ENCODE measurements around the gene TBC1D10A. TPM values are rescaled to one million over a fixed set of nuclear protein-coding genes. Genes with fewer than 3 reads are reported as not detected.

TBC1D10A gene
- total and polyA plus RNA-seq, 2 experiments from 2014 or later: 15.7 to 39.9 TPM

DNA sequence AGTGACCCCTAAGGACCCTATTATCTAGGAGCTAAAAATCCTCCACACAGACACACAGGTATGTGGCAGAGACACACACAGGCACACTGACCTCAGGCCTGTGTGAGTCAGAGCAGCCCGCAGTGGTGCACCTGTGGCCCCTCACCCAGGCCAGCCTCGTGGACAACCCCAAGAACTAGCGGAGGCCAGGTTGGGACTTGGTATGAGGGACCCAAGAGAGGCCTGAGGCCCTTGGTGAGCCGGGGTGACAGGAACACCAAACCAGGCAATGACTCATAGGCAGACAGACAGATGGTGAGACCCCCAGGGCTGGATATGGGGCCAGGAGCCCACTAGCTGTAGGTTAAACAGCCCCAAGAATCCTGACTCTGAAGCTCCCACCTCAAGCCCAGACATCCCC lies 43.4 kb downstream of the TBC1D10A start:
- TF ChIP-seq, protein P1, sequence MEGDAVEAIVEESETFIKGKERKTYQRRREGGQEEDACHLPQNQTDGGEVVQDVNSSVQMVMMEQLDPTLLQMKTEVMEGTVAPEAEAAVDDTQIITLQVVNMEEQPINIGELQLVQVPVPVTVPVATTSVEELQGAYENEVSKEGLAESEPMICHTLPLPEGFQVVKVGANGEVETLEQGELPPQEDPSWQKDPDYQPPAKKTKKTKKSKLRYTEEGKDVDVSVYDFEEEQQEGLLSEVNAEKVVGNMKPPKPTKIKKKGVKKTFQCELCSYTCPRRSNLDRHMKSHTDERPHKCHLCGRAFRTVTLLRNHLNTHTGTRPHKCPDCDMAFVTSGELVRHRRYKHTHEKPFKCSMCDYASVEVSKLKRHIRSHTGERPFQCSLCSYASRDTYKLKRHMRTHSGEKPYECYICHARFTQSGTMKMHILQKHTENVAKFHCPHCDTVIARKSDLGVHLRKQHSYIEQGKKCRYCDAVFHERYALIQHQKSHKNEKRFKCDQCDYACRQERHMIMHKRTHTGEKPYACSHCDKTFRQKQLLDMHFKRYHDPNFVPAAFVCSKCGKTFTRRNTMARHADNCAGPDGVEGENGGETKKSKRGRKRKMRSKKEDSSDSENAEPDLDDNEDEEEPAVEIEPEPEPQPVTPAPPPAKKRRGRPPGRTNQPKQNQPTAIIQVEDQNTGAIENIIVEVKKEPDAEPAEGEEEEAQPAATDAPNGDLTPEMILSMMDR (IDR thresholded peaks at IDR 0.05; ENCODE audit: poor library complexity): no peak
- TF ChIP-seq EZH2 (IDR thresholded peaks at IDR 0.05; ENCODE audit: borderline replicate concordance) (no peak), EZH2phosphoT487 (IDR thresholded peaks at IDR 0.05; ENCODE audit: low read depth, severe bottlenecking, unreplicated experiment) (no peak)
- no peak overlapping the region for H3K4me2 ChIP-seq
- H3K9me3 ChIP-seq (ENCODE audit: low read depth): no peaks in the 10 kb centered on the region
- no peaks in the 10 kb centered on the region for H3K79me2 ChIP-seq
- peaks cover 2% of the 10 kb centered on the region for H3K4me1 ChIP-seq (ENCODE audit: insufficient read depth)
- no peak for DNase-seq (ENCODE audit: low spot score)
- H2AFZ ChIP-seq: no peak overlapping the region
- H3K4me3 ChIP-seq: no peak overlapping the region
- H3K27me3 ChIP-seq: no peaks in the 10 kb centered on the region
- 87% methylated on average over 4 of the region's 4 CpGs for WGBS (ENCODE audit: low lambda C conversion rate, missing lambda C conversion rate)
- H3K9me2 ChIP-seq (replicated peaks; ENCODE audit: insufficient read depth): no peaks in the 10 kb centered on the region
- no peaks in the 10 kb centered on the region for H4K20me1 ChIP-seq (ENCODE audit: insufficient read depth, poor library complexity, severe bottlenecking)
- H3K36me3 ChIP-seq (replicated peaks; ENCODE audit: insufficient read depth, low read depth): no peaks in the 10 kb centered on the region
- no peak overlapping the region for H3K27ac ChIP-seq

DNA sequence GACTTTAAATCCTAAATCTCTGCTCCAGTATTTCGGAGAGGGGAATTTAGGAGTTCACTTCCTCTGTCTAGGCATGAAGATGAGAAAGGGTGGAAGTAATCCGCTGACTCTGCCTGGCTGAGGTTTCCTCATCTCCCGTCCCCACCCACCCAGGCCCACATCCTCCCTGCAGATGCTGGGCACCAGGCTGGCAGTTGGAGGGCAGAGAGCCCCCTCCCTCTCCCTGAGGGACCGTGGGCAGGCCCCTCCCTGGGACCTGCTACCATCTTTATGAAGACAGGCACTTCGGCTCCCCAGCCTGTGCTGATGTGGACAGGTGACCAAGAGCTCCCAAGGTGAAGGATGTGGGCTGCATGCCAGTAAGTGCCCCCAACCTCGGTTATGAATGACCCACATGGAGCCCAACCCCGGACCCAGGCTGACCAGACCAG lies 44.1 kb downstream of the TBC1D10A start:
- Histone ChIP-seq H3K9me3 (ENCODE audit: low read depth) (no peaks in the 10 kb centered on the region), H3K4me1 (ENCODE audit: insufficient read depth) (peaks cover 7% of the 10 kb centered on the region), H3K4me2 (no peak overlapping the region), H3K36me3 (replicated peaks; ENCODE audit: insufficient read depth, low read depth) (no peaks in the 10 kb centered on the region), H3K79me2 (no peaks in the 10 kb centered on the region), H2AFZ (no peak overlapping the region), H3K4me3 (no peak overlapping the region), H3K27me3 (no peaks in the 10 kb centered on the region), H3K9me2 (replicated peaks; ENCODE audit: insufficient read depth) (no peaks in the 10 kb centered on the region), H4K20me1 (ENCODE audit: insufficient read depth, poor library complexity, severe bottlenecking) (no peaks in the 10 kb centered on the region), H3K27ac (no peak overlapping the region)
- DNase-seq (ENCODE audit: low spot score): no peak
- TF ChIP-seq, protein P1 (IDR thresholded peaks at IDR 0.05; ENCODE audit: poor library complexity): no peak
- TF ChIP-seq EZH2 (IDR thresholded peaks at IDR 0.05; ENCODE audit: borderline replicate concordance) (no peak), EZH2phosphoT487 (IDR thresholded peaks at IDR 0.05; ENCODE audit: low read depth, severe bottlenecking, unreplicated experiment) (no peak)
- 99% methylated on average over 4 of the region's 7 CpGs for WGBS (ENCODE audit: low lambda C conversion rate, missing lambda C conversion rate)

DNA sequence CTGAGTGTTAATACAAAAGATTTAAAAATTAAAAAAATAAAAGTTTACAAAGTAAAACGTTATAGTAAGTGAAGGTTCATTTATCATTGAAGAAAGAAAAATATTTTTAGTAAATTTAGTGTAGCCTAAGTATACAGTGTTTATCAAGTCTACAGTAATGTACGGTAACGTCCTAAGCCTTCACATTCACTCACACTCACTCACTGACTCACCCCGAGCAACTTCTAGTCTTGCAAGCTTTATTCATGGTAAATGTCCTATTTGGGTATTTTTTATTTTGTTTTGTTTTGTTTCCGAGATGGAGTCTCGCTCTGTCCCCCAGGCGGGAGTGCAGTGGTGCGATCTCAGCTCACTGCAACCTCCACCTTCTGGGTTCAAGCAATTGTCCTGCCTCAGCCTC lies 46.2 kb downstream of the TBC1D10A start:
- H3K4me1 ChIP-seq (ENCODE audit: insufficient read depth): peaks cover 7% of the 10 kb centered on the region
- no peak for DNase-seq (ENCODE audit: low spot score)
- H3K4me3 ChIP-seq: no peak overlapping the region
- H2AFZ ChIP-seq: no peak overlapping the region
- no peak overlapping the region for H3K4me2 ChIP-seq
- H3K9me2 ChIP-seq (replicated peaks; ENCODE audit: insufficient read depth): no peaks in the 10 kb centered on the region
- H3K27me3 ChIP-seq: no peaks in the 10 kb centered on the region
- H3K9me3 ChIP-seq (ENCODE audit: low read depth): no peaks in the 10 kb centered on the region
- TF ChIP-seq EZH2phosphoT487 (IDR thresholded peaks at IDR 0.05; ENCODE audit: low read depth, severe bottlenecking, unreplicated experiment) (no peak), EZH2 (IDR thresholded peaks at IDR 0.05; ENCODE audit: borderline replicate concordance) (no peak)
- TF ChIP-seq, protein P1 (IDR thresholded peaks at IDR 0.05; ENCODE audit: poor library complexity): no peak
- no peaks in the 10 kb centered on the region for H3K36me3 ChIP-seq (replicated peaks; ENCODE audit: insufficient read depth, low read depth)
- no peaks in the 10 kb centered on the region for H3K79me2 ChIP-seq
- 82% methylated on average over 8 of the region's 8 CpGs for WGBS (ENCODE audit: low lambda C conversion rate, missing lambda C conversion rate)
- no peaks in the 10 kb centered on the region for H4K20me1 ChIP-seq (ENCODE audit: insufficient read depth, poor library complexity, severe bottlenecking)
- H3K27ac ChIP-seq: no peak overlapping the region

DNA sequence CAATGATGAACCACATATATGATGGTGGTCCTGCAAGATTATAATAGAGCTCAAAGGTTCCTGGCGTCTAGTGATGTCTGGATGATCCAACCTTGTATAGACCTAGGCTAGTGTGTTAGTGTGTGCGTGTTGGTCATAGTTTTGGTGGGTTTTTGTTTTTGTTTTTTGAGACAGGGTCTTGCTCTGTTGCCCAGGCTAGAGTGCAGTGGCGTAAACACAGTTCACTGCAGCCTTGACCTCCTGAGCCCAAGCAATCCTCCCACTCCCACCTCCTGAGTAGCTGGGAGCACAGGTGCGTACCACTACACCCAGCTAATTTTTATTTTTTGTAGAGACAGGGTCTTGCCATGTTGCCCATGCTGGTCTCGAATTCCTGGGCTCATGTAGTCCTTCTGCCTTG lies 46.8 kb downstream of the TBC1D10A start:
- H3K36me3 ChIP-seq (replicated peaks; ENCODE audit: insufficient read depth, low read depth): no peaks in the 10 kb centered on the region
- H3K27ac ChIP-seq: no peak overlapping the region
- DNase-seq (ENCODE audit: low spot score): no peak
- 93% methylated on average over 5 of the region's 5 CpGs for WGBS (ENCODE audit: low lambda C conversion rate, missing lambda C conversion rate)
- H3K4me2 ChIP-seq: no peak overlapping the region
- no peak overlapping the region for H3K4me3 ChIP-seq
- no peaks in the 10 kb centered on the region for H3K9me3 ChIP-seq (ENCODE audit: low read depth)
- no peaks in the 10 kb centered on the region for H3K27me3 ChIP-seq
- no peaks in the 10 kb centered on the region for H4K20me1 ChIP-seq (ENCODE audit: insufficient read depth, poor library complexity, severe bottlenecking)
- no peaks in the 10 kb centered on the region for H3K9me2 ChIP-seq (replicated peaks; ENCODE audit: insufficient read depth)
- TF ChIP-seq, protein P1 (IDR thresholded peaks at IDR 0.05; ENCODE audit: poor library complexity): no peak
- no peak for TF ChIP-seq EZH2 (IDR thresholded peaks at IDR 0.05; ENCODE audit: borderline replicate concordance)
- TF ChIP-seq EZH2phosphoT487 (IDR thresholded peaks at IDR 0.05; ENCODE audit: low read depth, severe bottlenecking, unreplicated experiment): no peak
- H3K4me1 ChIP-seq (ENCODE audit: insufficient read depth): peaks cover 7% of the 10 kb centered on the region
- H3K79me2 ChIP-seq: no peaks in the 10 kb centered on the region
- no peak overlapping the region for H2AFZ ChIP-seq
